Retinal pigment epithelial cell (primary cell): Measurements from ENCODE around the gene CSNK2B.

Experiments used
- DNase-seq: peaks from one replicate; pipeline ENCODE4 v3.0.0-alpha.2; 2010; ENCODE audit warnings: low read depth
- H3K4me3 ChIP-seq: 2 replicates; pipeline ENCODE4 v1.5.1; 2011; ENCODE audit warnings: mild to moderate bottlenecking, low read length, control low read depth, moderate library complexity
- CTCF ChIP-seq: conservative IDR thresholded peaks from 2 replicates; pipeline ENCODE4 v1.5.1; 2011; ENCODE audit warnings: low read depth, low read length, control low read depth, inconsistent platforms

CSNK2B gene

GRCh38 chr6:31692353-31692752 lies 26.5 kb downstream of the CSNK2B start:
- TF ChIP-seq CTCF, result no peak
- no peak for DNase-seq
- H3K4me3 ChIP-seq, result no peak overlapping the region

GRCh38 chr6:31692886-31693285 lies 27.0 kb downstream of the CSNK2B start:
- no peak for TF ChIP-seq CTCF
- DNase-seq, result no peak
- no peak overlapping the region for H3K4me3 ChIP-seq

GRCh38 chr6:31693535-31693934 lies 27.7 kb downstream of the CSNK2B start:
- no peak for DNase-seq
- H3K4me3 ChIP-seq, result no peak overlapping the region
- TF ChIP-seq CTCF, result no peak

GRCh38 chr6:31697555-31697954 lies 31.7 kb downstream of the CSNK2B start:
- DNase-seq, result no peak
- no peak overlapping the region for H3K4me3 ChIP-seq
- no peak for TF ChIP-seq CTCF

GRCh38 chr6:31700740-31701401 lies 35.0 kb downstream of the CSNK2B start:
- no peak overlapping the region for H3K4me3 ChIP-seq
- TF ChIP-seq CTCF, result no peak
- DNase-seq, result no peak

GRCh38 chr6:31701666-31702404 lies 36.0 kb downstream of the CSNK2B start:
- no peak for TF ChIP-seq CTCF
- H3K4me3 ChIP-seq, result peak overlapping the region; percentile 97
- no peak for DNase-seq

- no peak for DNase-seq
- TF ChIP-seq CTCF, result no peak
- peak overlapping the region; percentile 97 for H3K4me3 ChIP-seq
Observed at GRCh38 chr6:31702405-31702818, 36.5 kb downstream of the CSNK2B start.
